Upper lobe of left lung (tissue), 4 donors: Measurements from ENCODE around the gene NPC1L1.

Experiments used
- CTCF ChIP-seq, 6 experiments: fragments of 450-650 bp in 4 of 6; fragments of 200-600 bp in 2 of 6; sonication (generic) in 2 of 6; IDR thresholded peaks; one replicate each; pipeline ENCODE4 v1.5.1; 2016 to 2019; ENCODE audit warnings: antibody characterized with exemption in 6 of 6
- EP300 ChIP-seq, 4 donors: sonication (generic); formaldehyde crosslinking; IDR thresholded peaks; one replicate each; pipeline ENCODE4 v1.5.1; 2017; ENCODE audit warnings: antibody characterized with exemption in 4 of 4, control low read depth in 2 of 4
- POLR2AphosphoS5 ChIP-seq, 2 donors: sonication (generic); formaldehyde crosslinking; IDR thresholded peaks; one replicate each; pipeline ENCODE4 v1.5.1; 2017; ENCODE audit warnings: antibody characterized with exemption in 2 of 2

GRCh38 chr7:44575054-44575453 lies 33.9 kb upstream of the NPC1L1 start:
- TF ChIP-seq CTCF (IDR thresholded peaks at IDR 0.05) (no peak), EP300 (IDR thresholded peaks at IDR 0.05) (no peak), POLR2AphosphoS5 (IDR thresholded peaks at IDR 0.05) (no peak)
